CD4-positive, alpha-beta T cell treated with Interleukin-12 subunit alpha and Interleukin-12 subunit beta, for 1 hour (primary cell): Measurements from ENCODE around the gene KMT5C.

Source experiments
- DNase-seq: peaks from one replicate; pipeline ENCODE4 v3.0.0-alpha.2; 2020

KMT5C gene

DNA sequence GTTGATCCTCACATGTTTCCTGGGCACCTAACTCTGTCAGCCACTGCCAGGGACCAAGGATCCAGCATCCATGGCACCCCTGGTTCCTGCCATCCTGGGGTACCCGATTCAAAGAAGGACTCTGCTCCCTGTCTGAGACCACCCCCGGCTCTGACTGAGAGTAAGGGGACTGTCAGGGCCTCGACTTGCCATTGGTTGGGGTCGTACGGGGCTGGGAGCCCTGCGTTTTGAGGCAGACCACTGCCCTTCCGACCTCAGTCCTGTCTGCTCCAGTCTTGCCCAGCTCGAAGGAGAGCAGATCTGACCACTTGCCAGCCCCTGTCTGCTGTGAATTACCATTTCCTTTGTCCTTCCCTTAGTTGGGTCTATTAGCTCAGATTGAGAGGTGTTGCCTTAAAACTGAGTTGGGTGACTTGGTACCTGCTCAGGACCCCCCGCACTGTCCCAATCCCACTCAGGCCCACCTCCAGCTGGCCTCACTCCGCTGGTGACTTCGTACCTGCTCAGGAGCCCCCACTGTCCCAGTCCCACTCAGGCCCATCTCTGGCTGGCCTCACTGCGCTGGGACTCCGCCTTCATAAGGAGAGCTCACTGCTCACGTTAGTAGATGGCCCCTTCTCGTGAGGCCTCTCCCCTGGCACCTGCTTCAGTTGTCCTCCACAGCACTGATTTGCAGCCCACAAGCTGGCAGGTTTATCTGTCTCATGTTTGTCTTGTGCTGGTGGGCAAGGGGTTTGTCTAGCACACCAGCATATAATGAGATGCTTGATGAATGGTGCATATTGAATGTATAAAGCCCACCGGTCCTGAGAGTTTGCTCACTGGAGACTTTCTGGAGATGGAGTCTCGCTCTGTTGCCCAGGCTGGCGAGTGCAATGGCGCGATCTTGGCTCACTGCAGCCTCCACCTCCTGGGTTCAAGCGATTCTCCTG is 50.0 kb downstream of the KMT5C start:
- no peak for DNase-seq

DNA sequence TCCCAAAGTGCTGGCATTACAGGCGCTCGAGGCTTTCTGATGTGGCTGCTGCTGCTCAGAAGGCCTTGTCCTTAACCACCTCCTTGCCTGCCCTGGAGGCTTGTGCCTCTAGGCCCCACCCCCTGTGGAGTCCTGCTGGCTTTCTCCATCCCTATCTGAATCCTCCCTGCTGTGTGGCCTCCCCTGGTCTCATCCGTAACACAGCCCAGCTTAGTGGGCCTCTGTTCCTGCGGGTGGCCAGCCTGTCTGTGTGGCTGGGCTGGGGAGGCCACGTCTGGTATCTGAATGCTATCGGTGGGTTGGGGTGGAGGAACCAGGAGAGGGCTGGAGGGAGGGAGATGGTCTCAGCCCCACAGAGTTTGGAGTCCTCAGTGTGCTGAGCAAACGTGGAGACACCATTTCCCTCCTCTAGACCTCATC is 50.8 kb downstream of the KMT5C start:
- no peak for DNase-seq

DNA sequence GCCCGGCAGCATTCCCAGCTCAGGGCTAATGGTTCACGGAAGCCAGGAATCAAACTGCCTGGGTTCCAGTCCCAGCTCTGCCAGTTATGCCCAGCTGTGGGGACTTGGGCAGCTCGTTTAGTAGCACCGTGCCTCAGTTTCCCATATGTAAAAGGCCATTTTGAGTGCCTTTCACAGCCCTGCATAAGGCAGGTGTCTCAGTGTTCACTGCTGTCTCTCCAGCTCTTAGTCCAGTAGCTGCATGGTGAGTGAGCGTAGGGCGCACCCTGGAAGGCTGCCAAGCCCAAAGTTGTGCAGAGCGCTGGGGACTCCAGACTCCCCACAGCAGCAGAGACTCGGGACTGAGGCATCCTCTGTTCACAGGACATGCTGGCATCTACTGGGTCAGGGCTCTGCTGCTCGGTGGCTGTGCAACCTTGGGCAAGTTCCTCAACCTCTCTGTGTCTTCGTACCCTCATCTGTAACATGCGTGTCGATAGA is 51.6 kb downstream of the KMT5C start:
- DNase-seq, result no peak

DNA sequence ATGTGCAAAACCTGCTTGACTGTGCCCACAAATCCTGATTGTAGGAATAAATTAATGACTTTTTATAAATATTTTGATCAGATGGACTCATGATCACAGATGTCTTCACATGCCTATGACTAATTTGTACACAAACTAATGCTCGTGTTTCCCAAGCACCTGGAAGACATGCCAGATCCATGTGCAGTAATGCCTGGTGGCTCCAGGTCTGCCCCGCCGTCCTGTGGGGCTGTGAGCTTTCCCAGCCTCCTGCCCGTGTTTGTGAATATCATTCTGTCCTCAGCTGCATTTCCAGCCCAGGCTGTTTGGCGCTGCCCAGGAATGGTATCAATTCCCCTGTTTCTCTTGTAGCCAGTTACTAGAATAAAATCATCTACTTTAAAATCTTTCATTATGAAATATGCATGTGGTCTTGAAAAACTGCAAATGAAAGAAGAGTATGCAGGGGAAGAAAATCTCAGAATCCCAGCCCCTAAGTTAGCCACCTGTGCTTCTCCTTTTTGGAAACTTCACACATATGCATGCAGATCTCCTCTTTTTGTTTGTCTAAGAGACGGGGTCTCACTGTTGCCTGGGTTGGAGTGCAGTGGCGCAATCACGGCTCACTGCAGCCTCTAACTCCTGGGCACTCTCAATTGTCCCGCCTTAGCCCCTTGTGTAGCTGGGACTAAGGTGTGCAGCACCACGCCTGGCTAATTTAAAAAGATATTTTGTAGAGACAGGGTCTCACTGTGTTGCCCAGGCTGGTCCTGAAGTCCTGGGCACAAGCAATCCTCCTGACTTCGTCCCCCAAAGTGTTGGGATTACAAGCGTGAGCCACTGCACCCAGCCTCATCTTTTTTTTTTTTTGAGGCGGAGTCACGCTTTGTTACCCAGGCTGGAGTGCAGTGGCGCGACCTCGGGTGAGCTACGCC is 52.3 kb downstream of the KMT5C start:
- no peak for DNase-seq

DNA sequence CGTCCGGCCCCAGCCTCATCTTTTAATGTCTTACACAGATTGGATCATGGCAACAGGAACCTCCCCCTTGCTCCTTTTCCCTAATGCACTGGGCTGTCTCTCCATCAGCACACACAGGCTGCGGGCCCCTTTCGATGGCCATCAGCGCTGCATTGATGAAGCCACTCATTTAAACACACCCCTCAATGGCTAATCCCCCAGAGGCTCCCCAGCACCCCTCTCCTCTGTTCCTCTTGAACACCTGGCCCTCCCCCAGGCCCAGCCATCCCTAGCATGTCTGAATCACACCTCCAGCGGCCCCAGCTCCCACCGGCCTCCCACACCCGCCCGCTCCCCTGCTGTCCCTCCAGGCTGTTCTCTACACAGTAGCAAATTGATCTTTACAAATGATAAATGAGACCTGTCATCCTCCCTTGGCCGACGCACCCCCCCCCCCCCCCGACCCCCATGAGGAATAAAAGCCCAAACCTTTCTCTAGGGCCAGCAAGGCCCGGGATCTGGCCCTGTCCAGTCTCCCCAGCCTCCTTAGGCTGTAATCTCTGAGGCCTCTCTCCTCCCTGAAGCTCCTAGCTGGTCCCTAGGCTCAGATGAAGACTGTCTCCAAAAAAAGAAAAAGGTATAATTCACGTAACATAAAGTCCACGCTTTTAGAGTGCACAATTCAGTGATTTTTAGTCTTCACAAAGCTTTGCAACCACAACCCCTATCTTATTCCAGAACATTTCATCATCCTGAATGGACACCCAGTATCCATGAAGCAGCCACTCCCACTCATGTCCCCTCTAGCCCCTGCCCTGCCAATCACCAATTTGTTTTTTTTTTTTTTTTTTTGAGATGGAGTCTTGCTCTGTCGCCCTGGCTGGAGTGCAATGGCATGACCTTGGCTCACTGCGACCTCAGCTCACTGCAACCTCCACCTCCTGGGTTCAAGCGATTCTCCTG is 53.4 kb downstream of the KMT5C start:
- no peak for DNase-seq
